OCI-LY7 (cell line): ENCODE measurements around the gene DOHH. TPM values are rescaled to one million over a fixed set of nuclear protein-coding genes. Genes with fewer than 3 reads are reported as not detected.

Experiments used
- BruUV-seq: library from RNA; stranded (reverse); fragments of 400-500 nt; replicated peaks from 2 replicates; lab custom pipeline; 2021; lab: Mats Ljungman, UMichigan
- CTCF ChIA-PET: fragments of 300-600 bp; sonication (Branson Sonifier 250); formaldehyde crosslinking; loops from one replicate; lab custom pipeline; 2022; ENCODE audit warnings: antibody characterized with exemption; ENCODE audit not compliant: unreplicated experiment; lab: Charles Lee
- POLR2A ChIA-PET: fragments of 300-600 bp; sonication (Branson Sonifier 250); formaldehyde crosslinking; loops from one replicate; lab custom pipeline; 2022; ENCODE audit warnings: antibody characterized with exemption; lab: Charles Lee
- DNase-seq: peaks from one replicate; pipeline ENCODE4 v3.0.0-alpha.2; 2015; ENCODE audit warnings: low spot score
- H2AFZ ChIP-seq: fragments of 200-600 bp; sonication (generic), shearing (Covaris generic); 2 replicates; pipeline ENCODE4 v1.6.1; 2014; ENCODE audit warnings: mild to moderate bottlenecking, antibody characterized with exemption, low read length, moderate library complexity
- H3K27ac ChIP-seq: fragments of 200-600 bp; sonication (generic); 2 replicates; pipeline ENCODE4 v1.5.1; 2014; ENCODE audit warnings: mixed run types, low read depth, mild to moderate bottlenecking, moderate library complexity, low read length, inconsistent platforms; ENCODE audit not compliant: poor library complexity, severe bottlenecking
- H3K36me3 ChIP-seq: fragments of 200-600 bp; sonication (generic); 2 replicates; pipeline ENCODE4 v1.6.1; 2014; ENCODE audit warnings: mild to moderate bottlenecking, antibody characterized with exemption, low read length, moderate library complexity, mixed read lengths; ENCODE audit not compliant: insufficient read depth
- H3K4me1 ChIP-seq: fragments of 200-600 bp; sonication (generic); 2 replicates; pipeline ENCODE4 v1.5.1; 2014; ENCODE audit warnings: mild to moderate bottlenecking, low read length; ENCODE audit not compliant: insufficient read depth, poor library complexity, severe bottlenecking
- H3K4me2 ChIP-seq: fragments of 200-600 bp; sonication (generic); 2 replicates; pipeline ENCODE4 v1.6.1; 2014; ENCODE audit warnings: mild to moderate bottlenecking, low read length
- H3K4me3 ChIP-seq: fragments of 200-600 bp; sonication (generic); 2 replicates; pipeline ENCODE4 v1.5.1; 2014; ENCODE audit warnings: mild to moderate bottlenecking, low read depth, low read length; ENCODE audit not compliant: poor library complexity, severe bottlenecking
- H3K79me2 ChIP-seq: fragments of 200-600 bp; sonication (generic); 2 replicates; pipeline ENCODE4 v1.6.1; 2016; ENCODE audit warnings: low read depth, mild to moderate bottlenecking, low read length, moderate library complexity, mixed read lengths; ENCODE audit not compliant: insufficient read depth
- H3K9me2 ChIP-seq: fragments of 200-600 bp; sonication (generic); 2 replicates; pipeline ENCODE4 v1.6.1; 2016; ENCODE audit warnings: mild to moderate bottlenecking, low read length, mixed read lengths; ENCODE audit not compliant: insufficient read depth
- H3K9me3 ChIP-seq: fragments of 200-600 bp; sonication (generic); 2 replicates; pipeline ENCODE4 v1.6.1; 2014; ENCODE audit warnings: mild to moderate bottlenecking, mixed run types, low read length, mixed read lengths
- H4K20me1 ChIP-seq: fragments of 200-600 bp; sonication (generic); 2 replicates; pipeline ENCODE4 v1.6.1; 2014; ENCODE audit warnings: mild to moderate bottlenecking, antibody characterized with exemption, low read length, moderate library complexity, mixed read lengths; ENCODE audit not compliant: insufficient read depth
- CTCF ChIP-seq: fragments of 200-600 bp; sonication (generic); conservative IDR thresholded peaks from 2 replicates; pipeline ENCODE4 v1.5.1; 2014; ENCODE audit warnings: mild to moderate bottlenecking, antibody characterized with exemption, low read length, moderate library complexity, mixed read lengths
- EZH2phosphoT487 ChIP-seq: fragments of 200-600 bp; sonication (generic); IDR thresholded peaks from 2 replicates; pipeline ENCODE4 v1.6.1; 2018; ENCODE audit warnings: low read depth, borderline replicate concordance, mild to moderate bottlenecking, mixed run types, antibody characterized with exemption, low read length, moderate library complexity, mixed read lengths
- intact Hi-C: fragments of 100-400 bp; cut with micrococcal nuclease; formaldehyde crosslinking; loops from one replicate; pipeline ENCODE4 v1.10.0; 2022; ENCODE audit not compliant: unreplicated experiment
- total RNA-seq, 2 experiments: library from RNA; depleted of rRNA in 1 of 2; stranded (reverse); fragments of >200 nt in 1 of 2; shearing (Covaris generic) in 1 of 2; gene quantifications; 2 replicates each; pipeline ENCODE4 v1.2.3, GENCODE V29; 2014 to 2022

Gene DOHH
- total RNA-seq, 2 experiments from 2014 or later, result 11.3 to 13.1 TPM

GRCh38 chr19:3456925-3457527 lies 43.4 kb downstream of the DOHH start:
- no peaks in the 10 kb centered on the region for H3K4me1 ChIP-seq
- no peaks in the 10 kb centered on the region for H3K9me2 ChIP-seq
- H3K4me2 ChIP-seq, result no peak overlapping the region
- H4K20me1 ChIP-seq, result no peaks in the 10 kb centered on the region
- H3K79me2 ChIP-seq, result no peaks in the 10 kb centered on the region
- no peak overlapping the region for H3K27ac ChIP-seq
- H2AFZ ChIP-seq, result no peak overlapping the region
- CTCF ChIA-PET, result no interaction called here
- DNase-seq, result no peak
- H3K9me3 ChIP-seq, result no peaks in the 10 kb centered on the region
- TF ChIP-seq CTCF, result no peak
- no peak for TF ChIP-seq EZH2phosphoT487
- H3K36me3 ChIP-seq, result no peaks in the 10 kb centered on the region
- no TSS peak for BruUV-seq
- POLR2A ChIA-PET, result no interaction called here
- H3K4me3 ChIP-seq, result no peak overlapping the region
- intact Hi-C loops, result no loop called here

- Histone ChIP-seq H3K36me3 (no peaks in the 10 kb centered on the region), H3K4me2 (no peak overlapping the region), H3K79me2 (no peaks in the 10 kb centered on the region), H3K4me3 (no peak overlapping the region), H3K4me1 (no peaks in the 10 kb centered on the region), H3K27ac (no peak overlapping the region), H3K9me3 (no peaks in the 10 kb centered on the region), H2AFZ (no peak overlapping the region), H3K9me2 (no peaks in the 10 kb centered on the region), H4K20me1 (no peaks in the 10 kb centered on the region)
- POLR2A ChIA-PET, result no interaction called here
- no TSS peak for BruUV-seq
- intact Hi-C loops, result no loop called here
- CTCF ChIA-PET, result no interaction called here
- no peak for DNase-seq
- no peak for TF ChIP-seq EZH2phosphoT487
- TF ChIP-seq CTCF, result no peak
Observed at GRCh38 chr19:3455960-3456601, 44.4 kb downstream of the DOHH start.

- H3K27ac ChIP-seq, result no peak overlapping the region
- intact Hi-C loops, result no loop called here
- ChIA-PET POLR2A (no interaction called here), CTCF (no interaction called here)
- H3K4me2 ChIP-seq, result no peak overlapping the region
- H3K79me2 ChIP-seq, result no peaks in the 10 kb centered on the region
- no TSS peak for BruUV-seq
- no peak for TF ChIP-seq EZH2phosphoT487
- no peak for TF ChIP-seq CTCF
- no peaks in the 10 kb centered on the region for H3K4me1 ChIP-seq
- H3K36me3 ChIP-seq, result no peaks in the 10 kb centered on the region
- H3K9me3 ChIP-seq, result no peaks in the 10 kb centered on the region
- DNase-seq, result no peak
- no peaks in the 10 kb centered on the region for H3K9me2 ChIP-seq
- no peak overlapping the region for H2AFZ ChIP-seq
- H3K4me3 ChIP-seq, result no peak overlapping the region
- H4K20me1 ChIP-seq, result no peaks in the 10 kb centered on the region
Observed at GRCh38 chr19:3455393-3455955, 45.0 kb downstream of the DOHH start.
